A673 (cell line): ENCODE data around the gene SLIT3.

Source experiments
- CTCF ChIP-seq: fragments of 300-800, 200-600 bp; sonication (generic); conservative IDR thresholded peaks from 2 replicates; pipeline ENCODE4 v1.5.1; 2017; ENCODE audit warnings: low read depth, mild to moderate bottlenecking, antibody characterized with exemption, low read length, moderate library complexity, mixed read lengths
- EZH2 ChIP-seq: fragments of 200-600 bp; sonication (generic); IDR thresholded peaks from 2 replicates; pipeline ENCODE4 v1.6.1; 2017; ENCODE audit warnings: borderline replicate concordance, low read depth, mild to moderate bottlenecking, mixed read lengths, antibody characterized with exemption, low read length; ENCODE audit not compliant: poor library complexity, severe bottlenecking

DNA sequence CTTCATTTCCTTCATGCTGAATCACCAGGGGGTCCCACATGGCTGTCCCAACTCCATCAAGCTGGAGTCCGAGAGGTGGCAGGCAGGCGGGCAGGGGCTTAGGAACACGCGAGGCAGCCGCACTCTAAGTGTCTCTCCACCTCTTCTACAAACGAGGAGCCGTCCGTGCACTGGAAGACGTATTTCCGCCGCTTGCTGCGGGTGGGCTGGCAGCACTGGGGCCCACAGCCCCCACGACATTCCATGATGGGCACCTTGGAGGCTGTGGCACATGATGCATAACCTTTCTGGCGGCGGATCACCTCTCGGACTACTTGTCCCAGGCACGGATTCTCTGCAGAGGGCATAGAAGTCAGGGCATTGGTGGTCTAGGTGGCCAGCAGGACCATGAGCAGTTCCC, 634.6 kb downstream of the SLIT3 start:
- TF ChIP-seq CTCF (no peak), EZH2 (no peak)
